ENCODE data around the gene PDXDC1. TPM values are rescaled to one million over a fixed set of nuclear protein-coding genes. Genes with fewer than 3 reads are reported as not detected.
"Not testable (repeated sequence)": the region's sequence is repeated elsewhere in the genome, so short reads cannot be mapped to it uniquely, and the experiment has no call there.

Gene PDXDC1
- total RNA-seq, 2 experiments from 2014 or later, result 55.8 to 60.4 TPM

- ATAC-seq (ENCODE audit: low read depth); H3K4me1 Mint-ChIP-seq; POLR2A ChIA-PET; H3K4me3 Mint-ChIP-seq; H3K27ac Mint-ChIP-seq; H3K36me3 Mint-ChIP-seq; DNase-seq; H3K9me3 Mint-ChIP-seq; H3K27me3 Mint-ChIP-seq: not testable (repeated sequence)
These were observed 182.8 kb downstream of the PDXDC1 start for GRCh38 chr16:15157644-15158043.

DNA sequence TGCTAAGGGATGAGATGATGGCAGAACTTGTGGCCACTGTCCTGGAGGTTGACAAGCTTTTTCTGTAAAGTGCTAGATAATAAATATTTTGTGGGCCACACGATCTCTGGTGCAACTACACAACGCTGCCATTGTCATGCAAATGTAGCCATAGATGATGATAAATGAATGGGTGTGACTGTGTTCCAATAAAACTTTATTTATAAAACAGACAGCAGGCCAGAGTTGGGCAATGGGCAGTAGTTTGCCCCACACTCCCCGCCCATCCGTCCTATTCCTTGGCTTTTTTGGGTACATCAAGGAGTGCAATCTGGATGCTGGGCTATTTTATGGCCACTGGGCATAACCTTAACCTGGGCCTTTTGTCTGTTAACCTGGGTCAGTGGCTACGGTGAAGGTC, 184.8 kb downstream of the PDXDC1 start:
- H3K4me1 Mint-ChIP-seq; POLR2A ChIA-PET; DNase-seq; H3K36me3 Mint-ChIP-seq; ATAC-seq (ENCODE audit: low read depth); H3K27ac Mint-ChIP-seq; H3K4me3 Mint-ChIP-seq; H3K9me3 Mint-ChIP-seq: not testable (repeated sequence)
- H3K27me3 Mint-ChIP-seq, result peaks cover 12% of the 10 kb centered on the region

DNA sequence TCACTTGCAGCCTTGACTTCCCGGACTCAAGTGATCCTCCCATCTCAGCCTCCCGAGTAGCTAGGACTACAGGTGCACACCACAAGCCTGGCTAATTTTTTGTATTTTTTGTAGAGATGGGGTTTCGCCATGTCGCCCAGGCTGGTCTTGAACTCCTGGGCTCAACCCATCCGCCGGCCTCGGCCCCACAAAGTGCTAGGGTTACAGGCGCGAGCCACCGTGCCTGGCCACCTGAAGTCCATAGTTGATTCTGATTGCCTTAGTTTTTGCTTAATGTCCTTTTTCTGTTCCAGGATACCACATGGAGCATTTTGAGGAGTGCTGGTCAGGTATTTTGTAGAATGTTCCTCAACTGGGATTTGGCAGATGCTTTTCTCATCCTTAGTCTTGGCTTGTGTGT, 185.7 kb downstream of the PDXDC1 start:
- H3K27ac Mint-ChIP-seq; ATAC-seq (ENCODE audit: low read depth); H3K9me3 Mint-ChIP-seq; DNase-seq; H3K4me1 Mint-ChIP-seq; H3K4me3 Mint-ChIP-seq; POLR2A ChIA-PET; H3K36me3 Mint-ChIP-seq: not testable (repeated sequence)
- peaks cover 12% of the 10 kb centered on the region for H3K27me3 Mint-ChIP-seq

DNA sequence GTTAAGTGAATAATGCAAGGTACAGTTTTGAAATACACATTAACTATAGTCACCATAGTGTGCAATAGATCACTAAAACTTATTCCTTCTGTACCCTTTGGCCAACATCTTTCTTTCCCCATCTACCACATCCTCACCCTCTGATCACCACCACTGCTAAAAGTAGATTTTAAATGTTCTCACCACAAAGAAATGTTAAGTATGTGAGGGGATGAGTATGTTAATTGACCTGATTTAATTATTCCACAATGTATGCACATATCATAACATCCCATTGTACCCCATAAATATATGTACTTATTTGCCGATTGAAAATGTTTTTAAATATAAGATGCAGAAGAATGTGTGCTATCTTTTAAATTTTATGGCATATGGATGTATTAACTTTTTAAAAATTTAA, 188.2 kb downstream of the PDXDC1 start:
- H3K27ac Mint-ChIP-seq; ATAC-seq (ENCODE audit: low read depth); H3K36me3 Mint-ChIP-seq; H3K9me3 Mint-ChIP-seq; H3K4me1 Mint-ChIP-seq; DNase-seq; H3K4me3 Mint-ChIP-seq; POLR2A ChIA-PET: not testable (repeated sequence)
- H3K27me3 Mint-ChIP-seq, result peaks cover 16% of the 10 kb centered on the region

DNA sequence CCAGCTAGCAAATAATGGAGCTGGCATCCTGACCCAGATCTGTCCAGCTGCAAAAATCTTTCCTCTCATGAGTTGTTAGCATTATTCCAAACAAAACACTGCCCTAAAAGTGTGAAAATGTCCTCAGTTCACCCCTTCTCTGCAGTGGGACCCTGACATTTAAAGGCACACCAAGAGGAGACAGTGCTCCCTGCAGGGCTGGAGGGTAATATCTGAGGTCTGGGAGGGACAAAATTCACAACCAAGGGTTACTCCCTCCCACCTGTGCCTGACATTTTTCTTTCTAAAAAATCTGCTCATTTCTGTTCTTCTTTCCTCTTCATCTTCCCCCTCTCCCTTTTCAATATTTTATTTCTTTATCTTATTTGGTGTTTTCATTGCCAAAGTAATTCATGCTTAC, 191.4 kb downstream of the PDXDC1 start:
- POLR2A ChIA-PET; H3K4me3 Mint-ChIP-seq; ATAC-seq (ENCODE audit: low read depth); H3K4me1 Mint-ChIP-seq; DNase-seq; H3K9me3 Mint-ChIP-seq; H3K36me3 Mint-ChIP-seq; H3K27ac Mint-ChIP-seq: not testable (repeated sequence)
- H3K27me3 Mint-ChIP-seq, result peaks cover 16% of the 10 kb centered on the region

- POLR2A ChIA-PET; ATAC-seq (ENCODE audit: low read depth); H3K36me3 Mint-ChIP-seq; H3K27ac Mint-ChIP-seq; H3K9me3 Mint-ChIP-seq; DNase-seq; H3K27me3 Mint-ChIP-seq; H3K4me1 Mint-ChIP-seq; H3K4me3 Mint-ChIP-seq: not testable (repeated sequence)
These were observed 193.5 kb downstream of the PDXDC1 start for GRCh38 chr16:15168303-15168702.

GRCh38 chr16:15168953-15169652, 194.3 kb downstream of the PDXDC1 start:
- H3K4me3 Mint-ChIP-seq, result not testable (repeated sequence)

GRCh38 chr16:15179909-15180308, 205.1 kb downstream of the PDXDC1 start:
- POLR2A ChIA-PET; H3K27ac Mint-ChIP-seq; H3K9me3 Mint-ChIP-seq; H3K27me3 Mint-ChIP-seq; H3K4me3 Mint-ChIP-seq; ATAC-seq (ENCODE audit: low read depth); H3K36me3 Mint-ChIP-seq; DNase-seq; H3K4me1 Mint-ChIP-seq: not testable (repeated sequence)

More at GRCh38 chr16:15168953-15169652, 194.3 kb downstream of the PDXDC1 start:
- ATAC-seq (ENCODE audit: low read depth); DNase-seq; H3K9me3 Mint-ChIP-seq; H3K4me1 Mint-ChIP-seq; H3K36me3 Mint-ChIP-seq; H3K27ac Mint-ChIP-seq; POLR2A ChIA-PET; H3K27me3 Mint-ChIP-seq: not testable (repeated sequence)

DNA sequence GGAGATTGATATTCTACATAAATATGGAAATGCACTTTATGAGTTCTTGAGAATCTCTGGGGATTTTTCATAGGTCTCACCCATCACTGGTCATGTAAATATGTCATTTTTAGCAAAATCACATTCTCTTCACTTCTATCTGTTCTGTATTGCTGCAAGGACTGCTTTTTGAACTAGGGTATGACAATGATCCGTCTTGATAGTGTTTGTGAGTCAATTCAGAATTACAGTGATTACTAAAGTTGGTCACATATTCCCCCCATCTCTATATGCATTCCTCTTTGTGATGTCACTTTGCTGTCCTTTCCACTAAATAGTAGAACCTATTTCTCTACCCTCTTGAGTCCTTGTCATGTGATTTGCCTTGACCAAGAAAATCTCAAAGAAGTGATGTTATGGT, 206.1 kb downstream of the PDXDC1 start:
- DNase-seq; H3K4me1 Mint-ChIP-seq; H3K4me3 Mint-ChIP-seq; H3K36me3 Mint-ChIP-seq; H3K27ac Mint-ChIP-seq; H3K9me3 Mint-ChIP-seq; ATAC-seq (ENCODE audit: low read depth); POLR2A ChIA-PET; H3K27me3 Mint-ChIP-seq: not testable (repeated sequence)

GRCh38 chr16:15184000-15184399, 209.2 kb downstream of the PDXDC1 start:
- H3K27me3 Mint-ChIP-seq; H3K9me3 Mint-ChIP-seq; POLR2A ChIA-PET; H3K4me1 Mint-ChIP-seq; H3K36me3 Mint-ChIP-seq; DNase-seq; H3K27ac Mint-ChIP-seq; ATAC-seq (ENCODE audit: low read depth); H3K4me3 Mint-ChIP-seq: not testable (repeated sequence)

Small RNA genes within 50 kb of the gene (microRNA-seq; reads per million reads assigned to microRNA genes)
- not detected for gene MIR1972-1
- not detected for gene MIR3180-4
- not detected for gene MIR6511A1
- not detected for gene MIR6511B2
- not detected for gene MIR6770-1

Other genes starting within 250 kb of the PDXDC1 start
- 1 to 10 TPM; 1.5 to 2.6 TPM for gene NPIPA2, start 232.5 kb upstream of the PDXDC1 start, total RNA-seq
- gene NOMO1, start 141.3 kb upstream of the PDXDC1 start, total RNA-seq, result 10 to 100 TPM; 40.1 to 43.0 TPM
- 100 to 1,000 TPM; 140 to 142 TPM for gene NPIPA1, start 37.6 kb upstream of the PDXDC1 start, total RNA-seq
- gene NTAN1, start 81.0 kb downstream of the PDXDC1 start, total RNA-seq, result 10 to 100 TPM; 47.2 to 49.9 TPM
- gene RRN3, start 119.2 kb downstream of the PDXDC1 start, total RNA-seq, result 10 to 100 TPM; 31.3 to 31.5 TPM